HepG2 (cell line): ENCODE results near the gene NDUFC1. TPM values are rescaled to one million over a fixed set of nuclear protein-coding genes. Genes with fewer than 3 reads are reported as not detected.

Source experiments
- ATAC-seq: fragments of 200-7000 bp; cut with Tn5 transposase; 3 replicates; pipeline ENCODE4 v1.9.1; 2020; ENCODE audit warnings: mild to moderate bottlenecking, moderate library complexity
- BruUV-seq: library from RNA; stranded (reverse); fragments of 400-500 nt; replicated peaks from 2 replicates; lab custom pipeline; 2021; lab: Mats Ljungman, UMichigan
- CTCF ChIA-PET: fragments of 300-600 bp; formaldehyde crosslinking; extraction: SDS; loops from one replicate; lab custom pipeline; 2021; ENCODE audit warnings: low total read pairs, inconsistent platforms, low intra/inter-chr PET ratio; lab: Yijun Ruan, JAX
- POLR2A ChIA-PET: fragments of 350-600 bp; sonication (Branson Sonifier 250); formaldehyde crosslinking; loops from one replicate; lab custom pipeline; 2020; ENCODE audit warnings: antibody characterized with exemption, inconsistent platforms; lab: Yijun Ruan, JAX
- DNase-seq: peaks from one replicate; pipeline ENCODE4 v3.0.0-alpha.2; 2015; ENCODE audit warnings: low spot score
- FAIRE-seq: peaks from 3 replicates; lab custom pipeline; 2011; peaks lifted over from hg19 to GRCh38; lab: Jason Lieb, UNC
- H2AFZ ChIP-seq: one replicate; pipeline ENCODE4 v1.6.1; 2011; ENCODE audit warnings: low read length, inconsistent platforms
- H3K27ac ChIP-seq: fragments of 300-600 bp; 3 replicates; pipeline ENCODE4 v1.8.0; 2011; ENCODE audit warnings: mixed run types, mild to moderate bottlenecking, mixed read lengths, low read length, inconsistent platforms; ENCODE audit not compliant: insufficient read depth; ENCODE audit errors: extremely low read length
- H3K27me3 ChIP-seq, 2 experiments: fragments of 200-600 bp in 1 of 2; 2 replicates in 1 of 2; 3 replicates in 1 of 2; pipeline versions ENCODE4 v1.6.0 to v1.8.0; 2011; ENCODE audit warnings: low read length in 2 of 2, mild to moderate bottlenecking in 2 of 2, moderate library complexity in 2 of 2, inconsistent platforms in 1 of 2; ENCODE audit not compliant: insufficient read depth in 2 of 2, control insufficient read depth in 1 of 2
- H3K36me3 ChIP-seq, 2 experiments: fragments of 200-600 bp in 1 of 2; replicated peaks in 1 of 2; 2 replicates in 1 of 2; 3 replicates in 1 of 2; pipeline versions ENCODE4 v1.5.1 to v1.8.0; 2011; ENCODE audit warnings: low read length in 2 of 2, inconsistent platforms in 1 of 2; ENCODE audit not compliant: insufficient read depth in 2 of 2, control insufficient read depth in 1 of 2
- H3K4me1 ChIP-seq: 2 replicates; pipeline ENCODE4 v1.5.1; 2012; ENCODE audit warnings: low read length, inconsistent platforms; ENCODE audit not compliant: insufficient read depth
- H3K4me2 ChIP-seq: 2 replicates; pipeline ENCODE4 v1.6.0; 2011; ENCODE audit warnings: low read depth, low read length, inconsistent platforms
- H3K4me3 ChIP-seq, 3 experiments: fragments of 200-600 bp in 1 of 3; sonication (generic), shearing (Covaris generic) in 1 of 3; replicated peaks in 1 of 3; 2 replicates each; pipeline ENCODE4 v1.5.1; 2011 to 2016; ENCODE audit warnings: low read length in 3 of 3, inconsistent platforms in 2 of 3, low read depth in 2 of 3, mild to moderate bottlenecking in 2 of 3, control low read depth in 1 of 3, mixed read lengths in 1 of 3; ENCODE audit not compliant: insufficient read depth in 1 of 3
- H3K79me2 ChIP-seq: one replicate; pipeline ENCODE4 v1.6.1; 2011; ENCODE audit warnings: low read length, inconsistent platforms; ENCODE audit not compliant: insufficient read depth
- H3K9ac ChIP-seq: 2 replicates; pipeline ENCODE4 v1.6.0; 2011; ENCODE audit warnings: mild to moderate bottlenecking, low read depth, low read length, inconsistent platforms; ENCODE audit not compliant: insufficient read depth
- H3K9me3 ChIP-seq: 2 replicates; pipeline ENCODE4 v1.5.1; 2012; ENCODE audit warnings: mild to moderate bottlenecking, low read length
- H4K20me1 ChIP-seq: 2 replicates; pipeline ENCODE4 v1.6.0; 2011; ENCODE audit warnings: inconsistent platforms, mild to moderate bottlenecking, low read length, moderate library complexity; ENCODE audit not compliant: insufficient read depth
- ASH2L ChIP-seq: fragments of 300-600, 200-600 bp; sonication (generic); IDR thresholded peaks from 2 replicates; pipeline ENCODE4 v1.7.0; 2017; ENCODE audit warnings: low read depth, mild to moderate bottlenecking, moderate library complexity, mixed read lengths, low read length; ENCODE audit not compliant: insufficient read length
- BHLHE40 ChIP-seq: IDR thresholded peaks from 2 replicates; pipeline ENCODE4 v1.6.1; 2011; ENCODE audit warnings: low read length, improper control_type of control experiment
- CCDC6 ChIP-seq: sonication (generic); formaldehyde crosslinking; IDR thresholded peaks from 2 replicates; pipeline ENCODE4 v1.8.1; 2022; ENCODE audit warnings: mild to moderate bottlenecking, missing genetic modification reagents, moderate library complexity
- HNF4G ChIP-seq, 2 experiments: sonication (generic) in 1 of 2; formaldehyde crosslinking in 1 of 2; IDR thresholded peaks; 2 replicates each; pipeline versions ENCODE4 v1.4.0 to v1.6.1; 2011 to 2020; ENCODE audit warnings: borderline replicate concordance in 2 of 2, low read depth in 2 of 2, mild to moderate bottlenecking in 2 of 2, low read length in 1 of 2, missing genetic modification reagents in 1 of 2, moderate library complexity in 1 of 2
- MAF1 ChIP-seq: sonication (generic); formaldehyde crosslinking; IDR thresholded peaks from 2 replicates; pipeline ENCODE4 v1.5.0; 2020; ENCODE audit warnings: missing genetic modification reagents, borderline replicate concordance
- PITX1 ChIP-seq: sonication (generic); formaldehyde crosslinking; IDR thresholded peaks from 2 replicates; pipeline ENCODE4 v1.5.1; 2020; ENCODE audit warnings: mild to moderate bottlenecking, missing genetic modification reagents
- TCF7L2 ChIP-seq: IDR thresholded peaks from 2 replicates; pipeline ENCODE4 v1.6.1; 2011; ENCODE audit warnings: mild to moderate bottlenecking, low read depth, low read length, moderate library complexity
- ZNF460 ChIP-seq: sonication (generic); formaldehyde crosslinking; IDR thresholded peaks from 2 replicates; pipeline ENCODE4 v1.5.1; 2020; ENCODE audit warnings: missing genetic modification reagents, mild to moderate bottlenecking, borderline replicate concordance
- ZNF781 ChIP-seq: sonication (generic); formaldehyde crosslinking; IDR thresholded peaks from 2 replicates; pipeline ENCODE4 v1.5.1; 2020; ENCODE audit warnings: borderline replicate concordance, mild to moderate bottlenecking, missing genetic modification reagents; ENCODE audit errors: not compliant biosample characterization
- ZNF790 ChIP-seq: sonication (generic); formaldehyde crosslinking; IDR thresholded peaks from 2 replicates; pipeline ENCODE4 v1.8.0; 2022; ENCODE audit warnings: missing genetic modification reagents, mild to moderate bottlenecking, borderline replicate concordance
- in situ Hi-C: cut with HindIII; loops from 2 replicates; pipeline ENCODE4 v1.10.0; 2017; ENCODE audit warnings: low pct_unique_long_range_greater_than_20kb; ENCODE audit not compliant: extremely low pct_ligation_motif_present
- intact Hi-C: fragments of 100-400 bp; cut with micrococcal nuclease; formaldehyde crosslinking; loops from one replicate; pipeline ENCODE4 v1.10.0; 2022; ENCODE audit not compliant: unreplicated experiment
- polyA plus RNA-seq, 8 experiments: library from polyadenylated mRNA; depleted of rRNA in 3 of 8; stranded (reverse) in 7 of 8; unstranded in 1 of 8; fragments of >200 nt; fragmentation: Illumina TruSeq in 4 of 8; extraction: Trizol in 4 of 8; gene quantifications; 2 replicates each; pipeline versions ENCODE4 v1.2.1 to v1.2.3, GENCODE V29; 2011 to 2016; ENCODE audit warnings: low read depth in 4 of 8, missing spikeins in 1 of 8, mixed read lengths in 1 of 8; ENCODE audit not compliant: insufficient read depth in 1 of 8
- total RNA-seq, 5 experiments: library from RNA; depleted of rRNA; stranded (reverse); fragments of >200 nt; fragmentation: Illumina TruSeq; extraction: Trizol; gene quantifications; 2 replicates each; pipeline ENCODE4 v1.2.3, GENCODE V29; 2016; ENCODE audit warnings: low read depth in 1 of 5

NDUFC1 gene
- total and polyA plus RNA-seq, 2 of the 13 experiments (the other 11 are each of a cell fraction or from before 2014, with no cell fraction given), result 43.4 to 96.4 TPM

DNA sequence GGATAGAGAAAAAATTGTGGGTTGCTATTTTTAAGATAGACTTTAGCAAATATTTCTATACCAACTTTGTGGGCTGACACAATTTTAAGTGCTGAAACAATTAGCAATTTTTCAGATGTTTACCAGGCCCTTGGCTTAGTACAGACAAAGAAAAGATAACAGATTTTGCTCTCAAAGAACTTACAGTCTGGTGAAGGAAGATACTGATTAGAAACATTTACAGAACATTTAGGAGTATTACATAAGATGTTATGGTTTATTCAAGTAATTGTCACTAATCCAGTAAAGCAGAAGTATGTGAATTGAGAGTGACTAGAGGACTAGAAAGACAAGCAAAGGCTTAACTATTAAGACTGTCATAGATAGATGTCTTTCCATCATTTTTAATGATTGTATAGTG lies 35.3 kb upstream of the NDUFC1 start:
- H3K9ac ChIP-seq, result no peak overlapping the region
- FAIRE-seq (no peak), DNase-seq (no peak), ATAC-seq (no peak)
- no peak overlapping the region for H3K4me2 ChIP-seq
- TF ChIP-seq BHLHE40 (no peak), CCDC6 (no peak), ZNF460 (CRISPR knock-in tag) (no peak), MAF1 (CRISPR knock-in tag) (no peak), ASH2L (no peak), ZNF790 (CRISPR knock-in tag) (no peak), TCF7L2 (no peak), ZNF781 (CRISPR knock-in tag) (no peak), PITX1 (CRISPR knock-in tag) (no peak), HNF4G (IDR thresholded peaks at IDR 0.05; ENCODE audit: borderline replicate concordance, low read depth, low read length) (no peak), HNF4G (CRISPR knock-in tag; IDR thresholded peaks at IDR 0.05; ENCODE audit: borderline replicate concordance, low read depth) (no peak)
- H3K27me3 ChIP-seq, result no peaks in the 10 kb centered on the region; a peak in 1 of 5 replicates
- intact Hi-C loops, result no loop called here
- POLR2A ChIA-PET, result no interaction called here
- no peak overlapping the region for H3K4me3 ChIP-seq
- H3K4me1 ChIP-seq, result no peaks in the 10 kb centered on the region
- H3K79me2 ChIP-seq, result peaks cover 26% of the 10 kb centered on the region
- no peaks in the 10 kb centered on the region for H4K20me1 ChIP-seq
- BruUV-seq, result no TSS peak
- CTCF ChIA-PET, result no interaction called here
- H3K27ac ChIP-seq, result no peak overlapping the region
- peaks cover 7 to 43% of the 10 kb centered on the region in 2 experiments; a peak in 4 of 5 replicates for H3K36me3 ChIP-seq
- H2AFZ ChIP-seq, result no peak overlapping the region
- in situ Hi-C loops, result no loop called here
- H3K9me3 ChIP-seq, result no peaks in the 10 kb centered on the region
